BLaER1 treated with 17β-estradiol and CSF1 and Interleukin-3, amounts not matched to agents 10 nM and 100 nM (cell line): ENCODE results near the gene DOCK10.

Experiments used
- H3K27ac ChIP-seq, 11 experiments: shearing (Covaris generic); formaldehyde crosslinking; 2 replicates each; pipeline ENCODE4 v1.8.1; 2022
- H3K27me3 ChIP-seq, 11 experiments: shearing (Covaris generic); formaldehyde crosslinking; 2 replicates each; pipeline ENCODE4 v1.8.1; 2022
- H3K36me3 ChIP-seq, 11 experiments: shearing (Covaris generic); formaldehyde crosslinking; 2 replicates each; pipeline ENCODE4 v1.8.1; 2022
- H3K4me1 ChIP-seq, 10 experiments: shearing (Covaris generic); formaldehyde crosslinking; 2 replicates each; pipeline ENCODE4 v1.8.1; 2022
- H3K4me2 ChIP-seq, 11 experiments: shearing (Covaris generic); formaldehyde crosslinking; 2 replicates each; pipeline ENCODE4 v1.8.1; 2022
- H3K4me3 ChIP-seq, 10 experiments: shearing (Covaris generic); formaldehyde crosslinking; 2 replicates each; pipeline ENCODE4 v1.8.1; 2022
- H3K9ac ChIP-seq, 11 experiments: shearing (Covaris generic); formaldehyde crosslinking; 2 replicates each; pipeline ENCODE4 v1.8.1; 2022
- H3K9me3 ChIP-seq, 11 experiments: shearing (Covaris generic); formaldehyde crosslinking; replicated peaks in 1 of 11; 2 replicates each; pipeline ENCODE4 v1.8.1; 2022
- H4K20me1 ChIP-seq, 11 experiments: shearing (Covaris generic); formaldehyde crosslinking; 2 replicates each; pipeline ENCODE4 v1.8.1; 2022
- Cebpa-rat ChIP-seq, 11 experiments: shearing (Covaris generic); IDR thresholded peaks; 2 replicates each; pipeline ENCODE4 v1.8.1; 2022

Gene DOCK10

GRCh38 chr2:224930990-224931389, 111.3 kb downstream of the DOCK10 start:
- peaks cover 5 to 100% (median 75%) of the 10 kb centered on the region in 11 experiments; a peak in 17 of 22 replicates for H4K20me1 ChIP-seq
- no peaks in the 10 kb centered on the region for H3K27me3 ChIP-seq
- H3K36me3 ChIP-seq: peaks cover 30 to 100% (median 96%) of the 10 kb centered on the region in 11 experiments
- no peak for TF ChIP-seq Cebpa-rat (IDR thresholded peaks at IDR 0.05)
- peaks cover 0 to 4% (median 0%) of the 10 kb centered on the region in 11 experiments; a peak in 1 of 22 replicates for H3K9me3 ChIP-seq
- peaks cover 31 to 87% (median 59%) of the 10 kb centered on the region in 10 experiments for H3K4me1 ChIP-seq
- H3K4me3 ChIP-seq: no peak overlapping the region
- peak overlapping the region in 6 of 11 experiments; percentile 1 to 97 (median 13); a peak in 6 of 22 replicates for H3K4me2 ChIP-seq
- H3K9ac ChIP-seq: no peak overlapping the region
- H3K27ac ChIP-seq: peak overlapping the region in 2 of 11 experiments; percentile 19 to 41; a peak in 4 of 22 replicates

DNA sequence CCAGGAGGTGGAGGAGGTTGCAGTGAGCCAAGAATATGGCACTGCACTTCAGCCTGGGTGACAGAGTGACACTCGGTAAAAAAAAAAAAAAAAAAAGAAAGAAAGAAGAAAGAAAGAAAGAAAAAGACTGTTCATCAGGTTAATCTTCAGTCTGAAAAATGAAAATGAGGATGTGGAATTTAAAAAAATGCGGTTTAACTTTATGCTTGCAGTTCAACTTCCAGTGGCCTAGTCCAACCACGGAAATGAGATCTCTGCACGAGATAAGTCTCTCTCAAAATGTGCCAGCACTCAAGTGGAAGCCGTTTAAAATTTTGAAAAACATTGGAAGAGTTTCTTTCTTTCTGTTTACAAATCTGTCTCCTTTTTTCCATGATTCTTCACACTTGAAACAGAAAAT, 112.1 kb downstream of the DOCK10 start:
- peaks cover 5 to 100% (median 67%) of the 10 kb centered on the region in 11 experiments; a peak in 17 of 22 replicates for H4K20me1 ChIP-seq
- H3K4me1 ChIP-seq: peaks cover 39 to 94% (median 67%) of the 10 kb centered on the region in 10 experiments
- TF ChIP-seq Cebpa-rat (IDR thresholded peaks at IDR 0.05): no peak
- peak overlapping the region in 4 of 11 experiments; percentile 10 to 97 (median 90); a peak in 6 of 22 replicates for H3K4me2 ChIP-seq
- H3K36me3 ChIP-seq: peaks cover 30 to 100% (median 96%) of the 10 kb centered on the region in 11 experiments
- H3K4me3 ChIP-seq: no peak overlapping the region
- peaks cover 0 to 4% (median 0%) of the 10 kb centered on the region in 11 experiments; a peak in 1 of 22 replicates for H3K9me3 ChIP-seq
- H3K27me3 ChIP-seq: no peaks in the 10 kb centered on the region
- no peak overlapping the region for H3K9ac ChIP-seq
- H3K27ac ChIP-seq: peak overlapping the region in 2 of 11 experiments; percentile 12 to 41; a peak in 2 of 22 replicates

DNA sequence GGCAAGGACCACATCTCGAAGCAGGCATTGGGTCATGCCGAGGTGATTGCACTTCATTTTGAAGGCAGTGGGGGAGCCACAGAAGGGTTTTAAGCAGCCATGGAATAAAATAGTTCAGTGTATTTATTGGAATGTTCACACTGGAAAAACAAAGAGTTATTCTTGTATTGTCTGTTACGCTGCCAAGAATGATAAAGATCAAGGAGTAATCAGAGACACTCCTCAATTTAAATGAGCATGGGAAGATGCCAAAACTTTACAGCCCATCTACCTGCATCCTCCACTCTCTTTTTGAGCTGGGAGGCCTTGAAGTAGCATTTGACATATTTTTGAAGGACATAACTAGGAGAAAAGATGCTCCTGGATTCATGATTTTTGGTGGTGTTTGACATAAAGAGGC, 112.8 kb downstream of the DOCK10 start:
- peaks cover 30 to 100% (median 96%) of the 10 kb centered on the region in 11 experiments for H3K36me3 ChIP-seq
- H3K27ac ChIP-seq: no peak overlapping the region
- no peak overlapping the region for H3K4me3 ChIP-seq
- no peak for TF ChIP-seq Cebpa-rat (IDR thresholded peaks at IDR 0.05)
- peaks cover 0 to 4% (median 0%) of the 10 kb centered on the region in 11 experiments; a peak in 1 of 22 replicates for H3K9me3 ChIP-seq
- H3K27me3 ChIP-seq: no peaks in the 10 kb centered on the region
- peaks cover 45 to 94% (median 73%) of the 10 kb centered on the region in 10 experiments for H3K4me1 ChIP-seq
- peak overlapping the region in 4 of 11 experiments; percentile 82 to 97 (median 90); a peak in 7 of 22 replicates for H3K4me2 ChIP-seq
- H3K9ac ChIP-seq: no peak overlapping the region
- peaks cover 5 to 100% (median 60%) of the 10 kb centered on the region in 11 experiments; a peak in 17 of 22 replicates for H4K20me1 ChIP-seq

GRCh38 chr2:224927646-224928173, 114.6 kb downstream of the DOCK10 start:
- H4K20me1 ChIP-seq: peaks cover 5 to 100% (median 49%) of the 10 kb centered on the region in 11 experiments; a peak in 15 of 22 replicates
- no peak for TF ChIP-seq Cebpa-rat (IDR thresholded peaks at IDR 0.05)
- 0 out of 22 replicates have a peak overlapping the region, but pooled peaks of 1 of the 11 experiments have one; percentile 3 for H3K9ac ChIP-seq
- H3K4me2 ChIP-seq: peak overlapping the region; percentile 1 to 97 (median 65); a peak in 17 of 22 replicates
- no peak overlapping the region for H3K4me3 ChIP-seq
- peaks cover 0 to 4% (median 0%) of the 10 kb centered on the region in 11 experiments; a peak in 1 of 22 replicates for H3K9me3 ChIP-seq
- peak overlapping the region in 9 of 11 experiments; percentile 5 to 90 (median 64); a peak in 12 of 22 replicates for H3K27ac ChIP-seq
- H3K27me3 ChIP-seq: no peaks in the 10 kb centered on the region
- peaks cover 30 to 98% (median 92%) of the 10 kb centered on the region in 11 experiments for H3K36me3 ChIP-seq
- H3K4me1 ChIP-seq: peaks cover 63 to 100% (median 88%) of the 10 kb centered on the region in 10 experiments

- Histone ChIP-seq H3K36me3 (peaks cover 30 to 91% (median 88%) of the 10 kb centered on the region in 11 experiments), H3K27me3 (no peaks in the 10 kb centered on the region), H3K4me3 (no peak overlapping the region), H3K4me2 (peak overlapping the region in 10 of 11 experiments; percentile 3 to 97 (median 70); a peak in 16 of 22 replicates), H4K20me1 (peaks cover 3 to 98% (median 42%) of the 10 kb centered on the region in 11 experiments; a peak in 15 of 22 replicates), H3K4me1 (peaks cover 70 to 98% (median 89%) of the 10 kb centered on the region in 10 experiments), H3K9me3 (peaks cover 0 to 4% (median 0%) of the 10 kb centered on the region in 11 experiments; a peak in 1 of 22 replicates), H3K9ac (peak overlapping the region in 3 of 11 experiments; percentile 5 to 54 (median 9); a peak in 6 of 22 replicates), H3K27ac (peak overlapping the region in 9 of 11 experiments; percentile 5 to 90 (median 64); a peak in 16 of 22 replicates)
- TF ChIP-seq Cebpa-rat (IDR thresholded peaks at IDR 0.05): no peak
Measured at GRCh38 chr2:224927011-224927410, 115.3 kb downstream of the DOCK10 start.

- Histone ChIP-seq H3K4me2 (peak overlapping the region in 10 of 11 experiments; percentile 4 to 97 (median 79); a peak in 17 of 22 replicates), H3K4me3 (no peak overlapping the region), H3K9ac (no peak overlapping the region), H3K9me3 (no peaks in the 10 kb centered on the region), H4K20me1 (peaks cover 0 to 98% (median 31%) of the 10 kb centered on the region in 11 experiments; a peak in 12 of 22 replicates), H3K27ac (peak overlapping the region in 10 of 11 experiments; percentile 3 to 90 (median 66); a peak in 17 of 22 replicates), H3K27me3 (no peaks in the 10 kb centered on the region), H3K36me3 (peaks cover 21 to 87% (median 75%) of the 10 kb centered on the region in 11 experiments), H3K4me1 (peaks cover 81 to 98% (median 89%) of the 10 kb centered on the region in 10 experiments)
- TF ChIP-seq Cebpa-rat (IDR thresholded peaks at IDR 0.05): no peak
Measured at GRCh38 chr2:224925810-224926100, 116.5 kb downstream of the DOCK10 start.

DNA sequence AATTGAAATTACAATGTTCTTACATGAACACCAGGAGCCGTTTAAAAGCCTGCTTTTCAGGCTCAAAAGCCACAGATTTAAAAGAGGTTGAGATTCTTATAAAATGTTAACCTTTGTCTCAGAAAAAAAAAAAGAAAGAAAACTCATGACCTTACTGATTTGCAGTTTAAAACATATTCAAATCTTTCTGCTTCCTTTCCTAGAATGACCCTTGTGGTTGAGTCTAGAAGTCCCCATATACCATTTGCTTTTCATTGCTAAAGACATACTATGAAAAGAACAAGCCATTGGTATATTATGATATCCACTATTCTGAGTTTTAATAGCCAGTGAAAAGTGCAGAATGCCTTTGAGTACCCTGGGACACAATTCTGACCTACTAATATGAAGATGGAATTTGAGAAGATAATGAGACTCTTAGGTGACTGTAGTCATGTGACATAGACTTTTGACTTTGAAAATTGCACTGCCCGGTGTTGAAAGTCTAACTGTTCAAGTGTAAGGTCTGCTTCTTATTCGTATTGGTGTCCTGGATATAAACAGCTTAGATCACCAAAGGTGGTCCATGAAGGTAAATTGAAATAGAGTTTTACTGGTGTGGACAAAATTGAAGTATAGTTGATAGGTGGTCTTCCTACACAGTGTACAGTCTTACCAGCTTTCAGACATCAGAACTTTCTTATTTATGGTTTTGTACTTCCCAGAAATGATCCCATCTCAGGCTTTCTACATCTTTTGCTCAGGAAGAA, 117.0 kb downstream of the DOCK10 start:
- H3K9ac ChIP-seq: no peak overlapping the region; a peak in 1 of 22 replicates
- H3K4me2 ChIP-seq: peak overlapping the region; percentile 23 to 97 (median 82); a peak in 21 of 22 replicates
- peaks cover 16 to 82% (median 70%) of the 10 kb centered on the region in 11 experiments; a peak in 21 of 22 replicates for H3K36me3 ChIP-seq
- H3K4me1 ChIP-seq: peaks cover 82 to 98% (median 92%) of the 10 kb centered on the region in 10 experiments
- no peak for TF ChIP-seq Cebpa-rat (IDR thresholded peaks at IDR 0.05)
- no peaks in the 10 kb centered on the region for H3K9me3 ChIP-seq
- peaks cover 0 to 98% (median 31%) of the 10 kb centered on the region in 11 experiments; a peak in 12 of 22 replicates for H4K20me1 ChIP-seq
- peak overlapping the region in 10 of 11 experiments; percentile 3 to 90 (median 66); a peak in 17 of 22 replicates for H3K27ac ChIP-seq
- H3K27me3 ChIP-seq: no peaks in the 10 kb centered on the region
- no peak overlapping the region for H3K4me3 ChIP-seq

- no peak overlapping the region for H3K4me3 ChIP-seq
- peaks cover 88 to 98% (median 97%) of the 10 kb centered on the region in 10 experiments for H3K4me1 ChIP-seq
- H3K9ac ChIP-seq: no peak overlapping the region; a peak in 1 of 22 replicates
- TF ChIP-seq Cebpa-rat (IDR thresholded peaks at IDR 0.05): no peak
- H3K4me2 ChIP-seq: peak overlapping the region; percentile 23 to 97 (median 82); a peak in 21 of 22 replicates
- peaks cover 0 to 99% (median 30%) of the 10 kb centered on the region in 11 experiments; a peak in 13 of 22 replicates for H4K20me1 ChIP-seq
- H3K36me3 ChIP-seq: peaks cover 15 to 82% (median 64%) of the 10 kb centered on the region in 11 experiments; a peak in 21 of 22 replicates
- H3K27me3 ChIP-seq: no peaks in the 10 kb centered on the region
- no peaks in the 10 kb centered on the region for H3K9me3 ChIP-seq
- H3K27ac ChIP-seq: peak overlapping the region in 8 of 11 experiments; percentile 3 to 90 (median 76); a peak in 13 of 22 replicates
Measured at GRCh38 chr2:224924631-224925030, 117.6 kb downstream of the DOCK10 start.
